ENCODE data around the gene TMEM214. TPM values are rescaled to one million over a fixed set of nuclear protein-coding genes. Genes with fewer than 3 reads are reported as not detected.

The TMEM214 gene
- total RNA-seq, 1 experiment from 2014 or later = 85.0 TPM

GRCh38 chr2:27019459-27019858 lies 13.3 kb upstream of the TMEM214 start:
- H3K36me3 ChIP-seq (ENCODE audit: control insufficient read depth, insufficient read depth, low read length) = no peaks in the 10 kb centered on the region
- H3K9me3 Mint-ChIP-seq (ENCODE audit: unreplicated experiment) = no peaks in the 10 kb centered on the region
- CTCF ChIA-PET = interaction anchor here (1.3 kb wide), 1 partner anchor 58 kb away, joined by 6 read pairs; no protein-coding TSS in a partner anchor
- no peaks in the 10 kb centered on the region for H3K27me3 ChIP-seq (replicated peaks; ENCODE audit: control insufficient read depth, insufficient read depth, low read length)
- no peaks in the 10 kb centered on the region for H3K27me3 Mint-ChIP-seq (ENCODE audit: insufficient read depth, unreplicated experiment)
- no peak for TF ChIP-seq CTCF (IDR thresholded peaks at IDR 0.05; ENCODE audit: insufficient read depth in 1 of 2, low read depth in 1 of 2, low read length in 1 of 2, severe bottlenecking in 1 of 2, unreplicated experiment in 1 of 2)
- H3K4me3 ChIP-seq (ENCODE audit: low read depth, low read length) = no peak overlapping the region
- no peak for DNase-seq
- POLR2A ChIA-PET = interaction anchor here (0.6 kb wide), 1 partner anchor 51 kb away, joined by 11 read pairs; no protein-coding TSS in a partner anchor
- no peak overlapping the region for H3K27ac Mint-ChIP-seq (ENCODE audit: unreplicated experiment)
- H3K36me3 Mint-ChIP-seq (ENCODE audit: insufficient read depth, unreplicated experiment) = peaks cover 10% of the 10 kb centered on the region
- H3K9me3 ChIP-seq = no peaks in the 10 kb centered on the region
- H3K4me3 Mint-ChIP-seq (ENCODE audit: unreplicated experiment) = no peak overlapping the region
- no TSS peak for BruUV-seq (replicated peaks)
- intact Hi-C loops (cut with micrococcal nuclease; ENCODE audit: unreplicated experiment) = no loop called here
- peaks cover 35% of the 10 kb centered on the region for H3K4me1 ChIP-seq
- H3K4me1 Mint-ChIP-seq (ENCODE audit: low read depth, unreplicated experiment) = peaks cover 26% of the 10 kb centered on the region

GRCh38 chr2:27019931-27020855 lies 12.6 kb upstream of the TMEM214 start:
- Mint-ChIP-seq H3K4me1 (ENCODE audit: low read depth, unreplicated experiment) (peaks cover 26% of the 10 kb centered on the region), H3K36me3 (ENCODE audit: insufficient read depth, unreplicated experiment) (peaks cover 10% of the 10 kb centered on the region), H3K27me3 (ENCODE audit: insufficient read depth, unreplicated experiment) (no peaks in the 10 kb centered on the region), H3K4me3 (ENCODE audit: unreplicated experiment) (no peak overlapping the region), H3K9me3 (ENCODE audit: unreplicated experiment) (no peaks in the 10 kb centered on the region), H3K27ac (ENCODE audit: unreplicated experiment) (peak overlapping the region; percentile 42)
- intact Hi-C loops (cut with micrococcal nuclease; ENCODE audit: unreplicated experiment) = loop anchor here (2.0 kb wide), 1 partner anchor 61 kb away; no protein-coding TSS in a partner anchor
- H3K4me3 ChIP-seq (ENCODE audit: low read depth, low read length) = no peak overlapping the region
- no TSS peak for BruUV-seq (replicated peaks)
- ChIA-PET POLR2A (no interaction called here), CTCF (interaction anchor here (1.3 kb wide), 1 partner anchor 58 kb away, joined by 6 read pairs; no protein-coding TSS in a partner anchor)
- no peaks in the 10 kb centered on the region for H3K36me3 ChIP-seq (ENCODE audit: control insufficient read depth, insufficient read depth, low read length)
- peaks cover 35% of the 10 kb centered on the region for H3K4me1 ChIP-seq
- no peak for TF ChIP-seq CTCF (IDR thresholded peaks at IDR 0.05; ENCODE audit: insufficient read depth in 1 of 2, low read depth in 1 of 2, low read length in 1 of 2, severe bottlenecking in 1 of 2, unreplicated experiment in 1 of 2)
- H3K9me3 ChIP-seq = no peaks in the 10 kb centered on the region
- DNase-seq = no peak
- no peaks in the 10 kb centered on the region for H3K27me3 ChIP-seq (replicated peaks; ENCODE audit: control insufficient read depth, insufficient read depth, low read length)

- ChIA-PET POLR2A (interaction anchor here (0.6 kb wide), 1 partner anchor 42 kb away, joined by 4 read pairs; no protein-coding TSS in a partner anchor), CTCF (interaction anchor here (0.6 to 1.5 kb wide), 2 partner anchors 60 to 136 kb away, joined by 3 to 6 read pairs; no protein-coding TSS in a partner anchor)
- BruUV-seq (replicated peaks) = no TSS peak
- Mint-ChIP-seq H3K27me3 (ENCODE audit: insufficient read depth, unreplicated experiment) (no peaks in the 10 kb centered on the region), H3K27ac (ENCODE audit: unreplicated experiment) (peak overlapping the region; percentile 60), H3K4me1 (ENCODE audit: low read depth, unreplicated experiment) (peaks cover 26% of the 10 kb centered on the region), H3K4me3 (ENCODE audit: unreplicated experiment) (no peak overlapping the region), H3K36me3 (ENCODE audit: insufficient read depth, unreplicated experiment) (peaks cover 10% of the 10 kb centered on the region), H3K9me3 (ENCODE audit: unreplicated experiment) (no peaks in the 10 kb centered on the region)
- intact Hi-C loops (cut with micrococcal nuclease; ENCODE audit: unreplicated experiment) = loop anchor here (2.0 kb wide), 1 partner anchor 59 kb away; no protein-coding TSS in a partner anchor
- Histone ChIP-seq H3K27me3 (replicated peaks; ENCODE audit: control insufficient read depth, insufficient read depth, low read length) (no peaks in the 10 kb centered on the region), H3K4me3 (ENCODE audit: low read depth, low read length) (no peak overlapping the region), H3K36me3 (ENCODE audit: control insufficient read depth, insufficient read depth, low read length) (no peaks in the 10 kb centered on the region), H3K9me3 (no peaks in the 10 kb centered on the region), H3K4me1 (peaks cover 28% of the 10 kb centered on the region)
- no peak for DNase-seq
- TF ChIP-seq CTCF (IDR thresholded peaks at IDR 0.05; ENCODE audit: insufficient read depth in 1 of 2, low read depth in 1 of 2, low read length in 1 of 2, severe bottlenecking in 1 of 2, unreplicated experiment in 1 of 2) = no peak
Measured at GRCh38 chr2:27021253-27022049, 11.3 kb upstream of the TMEM214 start.

Measured in Caco-2 (cell line).